Measurements from ENCODE around the gene MGAT4A.

Gene MGAT4A

GRCh38 chr2:98637401-98638147 is 93.4 kb downstream of the MGAT4A start:
- Histone ChIP-seq H3K9ac (ENCODE audit: low read length) (no peak overlapping the region), H3K27ac (ENCODE audit: low read depth, low read length, poor library complexity, severe bottlenecking) (no peak overlapping the region), H3K79me2 (ENCODE audit: insufficient read depth, low read length) (no peaks in the 10 kb centered on the region), H3K4me2 (ENCODE audit: low read length) (no peak overlapping the region), H3K4me3 (ENCODE audit: low read depth, low read length, poor library complexity, severe bottlenecking) (no peak overlapping the region), H3K9me2 (ENCODE audit: low read depth, low read length) (no peaks in the 10 kb centered on the region), H3K9me3 (ENCODE audit: low read length) (no peaks in the 10 kb centered on the region), H3K4me1 (ENCODE audit: insufficient read depth, low read length, severe bottlenecking) (no peaks in the 10 kb centered on the region), H3K36me3 (ENCODE audit: insufficient read depth, low read length) (no peaks in the 10 kb centered on the region), H2AFZ (ENCODE audit: low read length) (no peak overlapping the region), H3F3A (ENCODE audit: insufficient read depth, low read length) (no peaks in the 10 kb centered on the region), H4K20me1 (ENCODE audit: insufficient read depth, low read length) (no peaks in the 10 kb centered on the region), H3K27me3 (ENCODE audit: insufficient read depth, low read length) (no peaks in the 10 kb centered on the region)
- TF ChIP-seq EZH2 (IDR thresholded peaks at IDR 0.05; ENCODE audit: borderline replicate concordance, low read length), result no peak

- H3K4me2 ChIP-seq (ENCODE audit: low read length), result no peak overlapping the region
- H4K20me1 ChIP-seq (ENCODE audit: insufficient read depth, low read length), result no peaks in the 10 kb centered on the region
- H3K4me3 ChIP-seq (ENCODE audit: low read depth, low read length, poor library complexity, severe bottlenecking), result no peak overlapping the region
- no peaks in the 10 kb centered on the region for H3K9me3 ChIP-seq (ENCODE audit: low read length)
- H3K79me2 ChIP-seq (ENCODE audit: insufficient read depth, low read length), result no peaks in the 10 kb centered on the region
- H3K36me3 ChIP-seq (ENCODE audit: insufficient read depth, low read length), result no peaks in the 10 kb centered on the region
- H3K27me3 ChIP-seq (ENCODE audit: insufficient read depth, low read length), result no peaks in the 10 kb centered on the region
- H3K27ac ChIP-seq (ENCODE audit: low read depth, low read length, poor library complexity, severe bottlenecking), result no peak overlapping the region
- H3K9me2 ChIP-seq (ENCODE audit: low read depth, low read length), result no peaks in the 10 kb centered on the region
- H3K9ac ChIP-seq (ENCODE audit: low read length), result no peak overlapping the region
- no peaks in the 10 kb centered on the region for H3F3A ChIP-seq (ENCODE audit: insufficient read depth, low read length)
- no peaks in the 10 kb centered on the region for H3K4me1 ChIP-seq (ENCODE audit: insufficient read depth, low read length, severe bottlenecking)
- no peak overlapping the region for H2AFZ ChIP-seq (ENCODE audit: low read length)
- TF ChIP-seq EZH2 (IDR thresholded peaks at IDR 0.05; ENCODE audit: borderline replicate concordance, low read length) (no peak), CTCF (IDR thresholded peaks at IDR 0.05; ENCODE audit: low read length) (peak; percentile 58)
Observed at GRCh38 chr2:98634406-98635092, 96.4 kb downstream of the MGAT4A start.

GRCh38 chr2:98632351-98632750 is 98.6 kb downstream of the MGAT4A start:
- H3F3A ChIP-seq (ENCODE audit: insufficient read depth, low read length), result no peaks in the 10 kb centered on the region
- no peaks in the 10 kb centered on the region for H3K27me3 ChIP-seq (ENCODE audit: insufficient read depth, low read length)
- no peaks in the 10 kb centered on the region for H3K4me1 ChIP-seq (ENCODE audit: insufficient read depth, low read length, severe bottlenecking)
- no peak for TF ChIP-seq EZH2 (IDR thresholded peaks at IDR 0.05; ENCODE audit: borderline replicate concordance, low read length)
- no peak for TF ChIP-seq CTCF (IDR thresholded peaks at IDR 0.05; ENCODE audit: low read length)
- no peaks in the 10 kb centered on the region for H4K20me1 ChIP-seq (ENCODE audit: insufficient read depth, low read length)
- H3K9me3 ChIP-seq (ENCODE audit: low read length), result no peaks in the 10 kb centered on the region
- H3K9me2 ChIP-seq (ENCODE audit: low read depth, low read length), result no peaks in the 10 kb centered on the region
- no peak overlapping the region for H3K27ac ChIP-seq (ENCODE audit: low read depth, low read length, poor library complexity, severe bottlenecking)
- no peaks in the 10 kb centered on the region for H3K36me3 ChIP-seq (ENCODE audit: insufficient read depth, low read length)
- no peak overlapping the region for H3K9ac ChIP-seq (ENCODE audit: low read length)
- no peak overlapping the region for H3K4me2 ChIP-seq (ENCODE audit: low read length)
- no peaks in the 10 kb centered on the region for H3K79me2 ChIP-seq (ENCODE audit: insufficient read depth, low read length)
- H3K4me3 ChIP-seq (ENCODE audit: low read depth, low read length, poor library complexity, severe bottlenecking), result no peak overlapping the region
- no peak overlapping the region for H2AFZ ChIP-seq (ENCODE audit: low read length)
